HFFc6 (cell line): ENCODE measurements around the gene SEPTIN5. TPM values are rescaled to one million over a fixed set of nuclear protein-coding genes. Genes with fewer than 3 reads are reported as not detected.

ENCODE experiments used
- DNase-seq: peaks from one replicate; pipeline ENCODE4 v3.0.0-alpha.2; 2018
- H3K27ac Mint-ChIP-seq: 2 replicates; pipeline ENCODE4 v1.8.0; 2020; ENCODE audit warnings: mild to moderate bottlenecking, mixed read lengths
- H3K27me3 Mint-ChIP-seq: 2 replicates; pipeline ENCODE4 v1.8.0; 2021; ENCODE audit warnings: mild to moderate bottlenecking, moderate library complexity, mixed read lengths; ENCODE audit not compliant: insufficient read depth
- H3K36me3 Mint-ChIP-seq: 2 replicates; pipeline ENCODE4 v1.8.0; 2021; ENCODE audit warnings: low read depth, mixed read lengths
- H3K4me1 Mint-ChIP-seq: 2 replicates; pipeline ENCODE4 v1.8.0; 2020; ENCODE audit warnings: low read depth, mixed read lengths
- H3K4me3 Mint-ChIP-seq: 2 replicates; pipeline ENCODE4 v1.8.0; 2020; ENCODE audit warnings: mild to moderate bottlenecking, moderate library complexity, mixed read lengths
- H3K9me3 Mint-ChIP-seq: 2 replicates; pipeline ENCODE4 v1.8.0; 2020; ENCODE audit warnings: mild to moderate bottlenecking, mixed read lengths
- total RNA-seq, 6 experiments: library from RNA; stranded (reverse); fragmentation: NEBNext Ultra II Directional; extraction: Animal tissue kit (Norgen Biotek cat#: 25700); gene quantifications; 2 replicates in 1 of 6; 3 replicates in 5 of 6; pipeline ENCODE4 v1.2.3, GENCODE V29; 2021
- TF ChIP-seq, protein P1 (sequence below): fragments of 200-600 bp; sonication (generic); IDR thresholded peaks from 2 replicates; pipeline ENCODE4 v1.5.0; 2021; ENCODE audit warnings: antibody characterized with exemption, mild to moderate bottlenecking

Gene SEPTIN5
- total RNA-seq, 6 experiments from 2014 or later = 4.9 to 13.7 (median 6.5) TPM

DNA sequence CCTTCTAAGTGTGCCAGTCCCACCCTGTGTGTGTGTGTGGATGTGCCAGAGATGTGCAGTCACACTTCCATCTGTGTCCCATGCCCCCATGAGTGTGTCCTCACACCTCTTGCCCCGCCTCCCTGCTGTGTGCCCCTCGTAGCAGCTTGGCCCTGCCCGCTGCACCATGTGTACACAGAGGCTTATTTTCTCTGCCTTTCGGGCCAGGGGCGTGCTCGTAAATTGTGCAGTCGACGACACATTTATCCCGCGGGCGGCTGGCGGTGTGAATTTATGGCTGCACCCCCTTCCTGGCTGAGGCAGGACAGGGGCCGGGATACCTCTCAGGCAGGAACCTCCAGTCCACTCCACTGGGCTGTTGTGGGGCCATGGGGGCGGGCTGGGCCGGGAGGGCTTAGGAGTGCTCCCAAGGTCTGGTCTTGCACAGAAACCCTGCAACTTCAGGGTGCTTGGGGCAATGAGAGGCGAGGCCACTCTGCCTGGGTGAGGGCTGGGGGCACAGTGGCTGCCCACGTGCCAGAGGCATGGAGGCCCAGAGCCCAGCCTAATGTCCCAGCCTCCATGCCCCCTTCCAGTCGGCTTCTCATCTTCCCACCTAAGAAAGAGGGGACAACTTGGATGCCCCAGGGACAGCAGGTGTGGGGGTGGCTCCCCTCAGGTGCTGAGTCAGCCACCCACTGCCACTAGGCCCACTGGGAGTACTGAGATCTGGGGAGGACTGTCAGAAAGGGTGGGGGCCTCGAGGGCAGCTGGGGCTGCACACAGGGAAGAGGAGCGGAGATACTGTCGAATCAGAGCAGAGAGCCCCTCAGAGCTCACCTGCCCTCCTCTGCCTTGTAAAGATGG, 21.6 kb downstream of the SEPTIN5 start:
- no peaks in the 10 kb centered on the region for H3K36me3 Mint-ChIP-seq
- no peaks in the 10 kb centered on the region for H3K4me1 Mint-ChIP-seq
- TF ChIP-seq, protein P1, sequence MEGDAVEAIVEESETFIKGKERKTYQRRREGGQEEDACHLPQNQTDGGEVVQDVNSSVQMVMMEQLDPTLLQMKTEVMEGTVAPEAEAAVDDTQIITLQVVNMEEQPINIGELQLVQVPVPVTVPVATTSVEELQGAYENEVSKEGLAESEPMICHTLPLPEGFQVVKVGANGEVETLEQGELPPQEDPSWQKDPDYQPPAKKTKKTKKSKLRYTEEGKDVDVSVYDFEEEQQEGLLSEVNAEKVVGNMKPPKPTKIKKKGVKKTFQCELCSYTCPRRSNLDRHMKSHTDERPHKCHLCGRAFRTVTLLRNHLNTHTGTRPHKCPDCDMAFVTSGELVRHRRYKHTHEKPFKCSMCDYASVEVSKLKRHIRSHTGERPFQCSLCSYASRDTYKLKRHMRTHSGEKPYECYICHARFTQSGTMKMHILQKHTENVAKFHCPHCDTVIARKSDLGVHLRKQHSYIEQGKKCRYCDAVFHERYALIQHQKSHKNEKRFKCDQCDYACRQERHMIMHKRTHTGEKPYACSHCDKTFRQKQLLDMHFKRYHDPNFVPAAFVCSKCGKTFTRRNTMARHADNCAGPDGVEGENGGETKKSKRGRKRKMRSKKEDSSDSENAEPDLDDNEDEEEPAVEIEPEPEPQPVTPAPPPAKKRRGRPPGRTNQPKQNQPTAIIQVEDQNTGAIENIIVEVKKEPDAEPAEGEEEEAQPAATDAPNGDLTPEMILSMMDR = no peak
- H3K9me3 Mint-ChIP-seq = no peaks in the 10 kb centered on the region
- H3K27ac Mint-ChIP-seq = no peak overlapping the region
- no peaks in the 10 kb centered on the region; the same call in none of the 2 replicates for H3K27me3 Mint-ChIP-seq
- no peak for DNase-seq
- H3K4me3 Mint-ChIP-seq = no peak overlapping the region

DNA sequence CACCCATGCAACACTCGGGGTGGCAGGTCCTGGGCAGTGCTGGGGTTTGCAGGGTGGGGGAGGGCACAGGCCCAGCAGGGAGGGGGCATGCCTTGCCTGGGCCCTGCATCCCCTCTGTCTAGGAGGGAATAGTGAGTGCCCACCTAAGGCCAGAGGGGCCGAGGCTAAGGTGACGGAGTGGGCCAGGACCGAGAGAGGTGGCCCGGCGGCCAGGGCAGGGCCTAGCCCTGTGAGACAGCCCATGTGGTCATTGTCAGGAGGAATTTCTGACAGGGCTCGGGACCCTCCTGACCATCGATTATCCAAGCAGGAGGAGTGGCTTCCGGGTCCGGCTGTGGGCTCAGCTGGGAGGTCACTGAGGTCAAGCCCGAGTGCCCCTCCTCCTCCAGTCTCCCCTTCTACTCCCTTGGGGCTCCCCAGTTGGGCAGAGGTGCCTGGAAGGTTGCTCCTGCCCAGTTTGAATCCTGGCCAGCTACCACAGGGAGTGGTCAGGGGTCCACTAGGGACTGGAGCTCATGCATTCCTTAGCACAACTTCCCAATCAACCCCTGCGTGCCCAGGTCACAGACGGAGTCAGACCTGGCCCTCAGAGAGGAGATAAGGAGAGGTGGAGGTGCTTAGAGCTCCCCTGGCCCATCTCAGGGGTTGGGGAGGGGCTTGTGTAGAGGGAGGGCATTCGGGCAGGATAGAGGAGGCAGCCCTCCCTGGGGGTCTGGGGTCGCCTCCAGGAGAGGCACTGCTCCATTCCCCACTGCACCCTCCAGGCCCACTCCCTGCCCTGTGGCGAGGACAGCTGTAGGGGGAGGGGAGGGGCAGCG, 23.8 kb downstream of the SEPTIN5 start:
- TF ChIP-seq, protein P1 = no peak
- no peaks in the 10 kb centered on the region for H3K36me3 Mint-ChIP-seq
- H3K9me3 Mint-ChIP-seq = no peaks in the 10 kb centered on the region
- peaks cover 1% of the 10 kb centered on the region for H3K27me3 Mint-ChIP-seq
- H3K27ac Mint-ChIP-seq = no peak overlapping the region
- no peak overlapping the region for H3K4me3 Mint-ChIP-seq
- H3K4me1 Mint-ChIP-seq = no peaks in the 10 kb centered on the region
- DNase-seq = no peak

DNA sequence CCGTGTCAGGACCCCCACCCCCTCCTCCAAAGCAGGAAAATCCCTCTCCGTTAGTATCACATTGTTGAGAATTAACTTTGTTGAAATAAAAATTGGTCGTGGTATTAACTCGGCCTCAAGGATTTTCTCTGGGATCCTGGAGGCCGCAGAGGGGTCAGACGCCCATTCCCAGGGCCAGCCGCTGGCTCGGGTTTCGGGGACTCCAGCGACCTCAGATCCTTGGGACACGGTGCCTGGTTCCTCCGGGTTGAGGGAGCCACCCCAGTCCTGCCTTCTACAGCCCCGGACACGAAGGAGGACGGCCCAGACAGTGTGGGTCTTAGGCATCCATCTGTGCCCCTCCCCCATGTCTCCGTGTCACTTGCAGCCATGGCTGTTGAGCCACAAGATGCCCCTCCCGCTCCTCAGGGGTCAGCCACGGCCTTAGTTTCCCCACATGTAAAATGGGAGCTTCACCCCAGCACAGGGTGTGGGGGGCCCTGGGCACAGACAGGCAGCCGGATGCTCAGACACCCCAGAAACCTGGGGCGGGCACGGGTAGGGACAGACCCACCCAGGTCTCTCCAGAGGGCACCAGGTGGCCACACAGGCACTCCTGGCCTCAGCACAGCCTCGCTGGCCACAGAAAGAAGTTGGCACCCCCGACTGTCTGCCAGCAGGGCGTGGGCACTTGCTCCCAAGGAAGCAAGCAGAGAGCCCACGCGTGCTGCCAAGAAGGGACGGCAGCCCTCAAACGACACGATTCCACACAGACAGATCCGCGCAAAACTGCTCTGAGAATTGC, 24.6 kb downstream of the SEPTIN5 start:
- no peak for DNase-seq
- Mint-ChIP-seq H3K27ac (no peak overlapping the region), H3K4me3 (no peak overlapping the region), H3K36me3 (no peaks in the 10 kb centered on the region), H3K27me3 (peaks cover 1% of the 10 kb centered on the region), H3K4me1 (no peaks in the 10 kb centered on the region), H3K9me3 (no peaks in the 10 kb centered on the region)
- TF ChIP-seq, protein P1 = no peak

DNA sequence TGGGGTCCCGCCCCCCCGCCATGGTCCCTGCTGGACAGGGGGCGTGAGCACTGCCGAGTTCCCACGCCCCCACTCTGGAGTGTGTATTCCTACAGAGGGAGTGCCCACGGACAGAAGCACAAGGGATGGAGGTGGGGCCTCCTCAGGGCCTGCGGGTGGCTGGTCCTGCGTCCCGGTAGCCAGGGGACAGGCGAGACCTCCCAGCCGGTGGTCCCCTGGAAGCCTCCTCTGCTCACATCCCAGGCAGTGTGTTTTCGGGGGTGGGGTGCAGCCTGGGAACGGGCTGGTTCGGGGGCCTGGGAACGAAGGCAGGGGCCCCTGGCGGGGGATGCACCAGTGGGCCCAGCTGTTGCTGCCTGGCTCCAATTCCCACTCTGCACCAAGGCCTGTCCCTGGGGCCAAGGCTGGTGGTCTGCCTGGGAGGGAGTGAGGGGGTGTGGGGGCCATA, 25.2 kb downstream of the SEPTIN5 start:
- Mint-ChIP-seq H3K27me3 (peaks cover 1% of the 10 kb centered on the region), H3K36me3 (no peaks in the 10 kb centered on the region), H3K4me3 (no peak overlapping the region), H3K9me3 (no peaks in the 10 kb centered on the region), H3K27ac (no peak overlapping the region), H3K4me1 (no peaks in the 10 kb centered on the region)
- no peak for DNase-seq
- TF ChIP-seq, protein P1 = no peak

DNA sequence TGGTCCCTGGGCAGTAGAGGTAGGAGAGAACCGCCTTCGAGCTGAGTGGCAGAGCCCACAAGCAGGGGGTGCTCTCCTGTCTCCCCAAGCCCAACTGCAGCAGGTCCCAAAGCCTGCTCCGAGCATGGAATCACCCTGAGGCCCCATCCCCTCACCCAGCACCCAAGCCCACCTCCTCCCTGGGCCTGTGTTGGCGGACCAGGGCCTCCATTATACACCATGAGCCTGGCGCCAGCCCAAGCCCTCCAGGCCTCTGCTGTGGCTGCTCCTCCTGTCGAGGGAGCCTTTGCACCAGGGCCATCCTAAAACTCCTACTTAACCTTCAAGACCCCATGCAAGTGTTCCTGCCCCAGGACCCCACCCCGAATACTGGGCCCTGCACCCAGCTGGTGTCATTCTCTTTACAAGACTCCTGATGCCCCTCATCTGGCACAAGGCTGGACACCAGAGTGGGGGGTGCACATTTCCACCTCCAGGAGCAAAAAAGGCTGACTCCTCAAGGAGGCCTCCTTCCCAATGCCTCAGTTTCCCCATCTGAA, 25.7 kb downstream of the SEPTIN5 start:
- no peak overlapping the region for H3K27ac Mint-ChIP-seq
- DNase-seq = no peak
- no peak overlapping the region for H3K4me3 Mint-ChIP-seq
- no peaks in the 10 kb centered on the region for H3K9me3 Mint-ChIP-seq
- H3K4me1 Mint-ChIP-seq = no peaks in the 10 kb centered on the region
- TF ChIP-seq, protein P1 = no peak
- peaks cover 1% of the 10 kb centered on the region for H3K27me3 Mint-ChIP-seq
- no peaks in the 10 kb centered on the region for H3K36me3 Mint-ChIP-seq
